IMR-90 (cell line): ENCODE data around the gene CAPN3. TPM values are rescaled to one million over a fixed set of nuclear protein-coding genes. Genes with fewer than 3 reads are reported as not detected.

Source experiments
- ATAC-seq: fragments of 200-7000 bp; cut with Tn5 transposase; 2 replicates; pipeline ENCODE4 v1.9.1; 2020; ENCODE audit warnings: low read depth, mild to moderate bottlenecking, moderate library complexity
- BruUV-seq: library from RNA; stranded (reverse); fragments of 400-500 nt; replicated peaks from 2 replicates; lab custom pipeline; 2021; lab: Mats Ljungman, UMichigan
- CTCF ChIA-PET: fragments of 300-600 bp; formaldehyde crosslinking; extraction: SDS; loops from one replicate; lab custom pipeline; 2021; ENCODE audit warnings: antibody characterized with exemption; lab: Yijun Ruan, JAX
- POLR2A ChIA-PET: fragments of 300-600 bp; sonication (Branson Sonifier 250); formaldehyde crosslinking; loops from one replicate; lab custom pipeline; 2022; ENCODE audit warnings: antibody characterized with exemption; ENCODE audit not compliant: unreplicated experiment; lab: Charles Lee
- DNase-seq: peaks from one replicate; pipeline ENCODE4 v3.0.0; 2013
- H2AFZ ChIP-seq: replicated peaks from 2 replicates; pipeline ENCODE3; 2013; ENCODE audit warnings: low read length, mild to moderate bottlenecking; ENCODE audit not compliant: poor library complexity
- H2AK5ac ChIP-seq: 2 replicates; pipeline ENCODE4 v1.6.1; 2013; ENCODE audit warnings: low read depth, low read length, inconsistent platforms
- H2AK9ac ChIP-seq: replicated peaks from 2 replicates; pipeline ENCODE3; 2013; ENCODE audit warnings: mild to moderate bottlenecking, low read depth, low read length, moderate library complexity; ENCODE audit not compliant: poor library complexity
- H2BK120ac ChIP-seq: 2 replicates; pipeline ENCODE4 v1.6.1; 2013; ENCODE audit warnings: low read depth, low read length, inconsistent platforms
- H2BK15ac ChIP-seq: 3 replicates; pipeline ENCODE4 v1.6.1; 2013; ENCODE audit warnings: low read depth, low read length, inconsistent platforms
- H2BK20ac ChIP-seq: 2 replicates; pipeline ENCODE4 v1.6.1; 2013; ENCODE audit warnings: low read depth, mild to moderate bottlenecking, inconsistent platforms, low read length, moderate library complexity
- H2BK5ac ChIP-seq: 2 replicates; pipeline ENCODE4 v1.6.1; 2013; ENCODE audit warnings: mild to moderate bottlenecking, low read depth, low read length, inconsistent platforms; ENCODE audit not compliant: poor library complexity, severe bottlenecking
- H3K14ac ChIP-seq: replicated peaks from 2 replicates; pipeline ENCODE4 v1.6.1; 2013; ENCODE audit warnings: low read depth, low read length, inconsistent platforms
- H3K18ac ChIP-seq: 2 replicates; pipeline ENCODE4 v1.6.1; 2013; ENCODE audit warnings: low read depth, low read length, control low read depth
- H3K23ac ChIP-seq: 2 replicates; pipeline ENCODE4 v1.6.1; 2013; ENCODE audit warnings: low read depth, low read length, inconsistent platforms
- H3K27ac ChIP-seq: 2 replicates; pipeline ENCODE4 v1.5.1; 2013; ENCODE audit warnings: mild to moderate bottlenecking, control low read depth, low read length; ENCODE audit not compliant: insufficient read depth
- H3K27me3 ChIP-seq: 2 replicates; pipeline ENCODE4 v1.6.1; 2013; ENCODE audit warnings: low read length; ENCODE audit not compliant: control insufficient read depth, insufficient read depth
- H3K36me3 ChIP-seq: 2 replicates; pipeline ENCODE4 v1.6.1; 2013; ENCODE audit warnings: low read length, mixed read lengths; ENCODE audit not compliant: control insufficient read depth, insufficient read depth
- H3K4ac ChIP-seq: 2 replicates; pipeline ENCODE4 v1.6.1; 2013; ENCODE audit warnings: low read depth, low read length, inconsistent platforms
- H3K4me1 ChIP-seq: 2 replicates; pipeline ENCODE4 v1.6.1; 2013; ENCODE audit warnings: low read length, mixed read lengths; ENCODE audit not compliant: control insufficient read depth, insufficient read depth
- H3K4me2 ChIP-seq: 2 replicates; pipeline ENCODE4 v1.6.1; 2013; ENCODE audit warnings: low read depth, mild to moderate bottlenecking, control low read depth, low read length, moderate library complexity
- H3K4me3 ChIP-seq: 2 replicates; pipeline ENCODE4 v1.5.1; 2013; ENCODE audit warnings: low read depth, mild to moderate bottlenecking, control low read depth, low read length, moderate library complexity; ENCODE audit not compliant: insufficient read depth
- H3K56ac ChIP-seq: 2 replicates; pipeline ENCODE4 v1.6.1; 2013; ENCODE audit warnings: low read length, inconsistent platforms; ENCODE audit not compliant: insufficient read depth; ENCODE audit errors: extremely low read depth
- H3K79me1 ChIP-seq, 2 experiments: 2 replicates each; pipeline ENCODE4 v1.6.1; 2013; ENCODE audit warnings: low read length in 2 of 2, inconsistent platforms in 1 of 2, low read depth in 1 of 2
- H3K9ac ChIP-seq: 2 replicates; pipeline ENCODE4 v1.6.1; 2013; ENCODE audit warnings: low read depth, low read length, control low read depth
- H3K9me1 ChIP-seq: 2 replicates; pipeline ENCODE4 v1.6.1; 2013; ENCODE audit warnings: low read length, inconsistent platforms; ENCODE audit not compliant: insufficient read depth
- H3K9me3 ChIP-seq: 2 replicates; pipeline ENCODE4 v1.6.1; 2013; ENCODE audit warnings: low read length; ENCODE audit not compliant: control insufficient read depth, insufficient read depth
- H4K20me1 ChIP-seq: 2 replicates; pipeline ENCODE4 v1.6.1; 2013; ENCODE audit warnings: low read length, inconsistent platforms; ENCODE audit not compliant: insufficient read depth
- H4K5ac ChIP-seq: 2 replicates; pipeline ENCODE4 v1.6.1; 2013; ENCODE audit warnings: mild to moderate bottlenecking, low read depth, low read length, control low read depth
- H4K8ac ChIP-seq, 2 experiments: 2 replicates each; pipeline ENCODE4 v1.6.1; 2013; ENCODE audit warnings: low read depth in 2 of 2, low read length in 2 of 2, control low read depth in 1 of 2, inconsistent platforms in 1 of 2
- H4K91ac ChIP-seq: 2 replicates; pipeline ENCODE4 v1.6.1; 2013; ENCODE audit warnings: low read depth, low read length, inconsistent platforms; ENCODE audit not compliant: insufficient read depth
- CHD1 ChIP-seq: IDR thresholded peaks from 2 replicates; pipeline ENCODE4 v1.6.1; 2012; ENCODE audit warnings: low read depth, low read length, improper control_type of control experiment
- FOS ChIP-seq: fragments of 150-350 bp; IDR thresholded peaks from 2 replicates; pipeline ENCODE4 v1.6.1; 2016; ENCODE audit warnings: low read depth, low read length
- MAZ ChIP-seq: IDR thresholded peaks from 2 replicates; pipeline ENCODE4 v1.6.1; 2012; ENCODE audit warnings: low read depth, mild to moderate bottlenecking, low read length, improper control_type of control experiment, moderate library complexity, borderline replicate concordance
- POLR2A ChIP-seq: IDR thresholded peaks from 2 replicates; pipeline ENCODE4 v1.6.1; 2012; ENCODE audit warnings: mild to moderate bottlenecking, low read depth, low read length
- RAD21 ChIP-seq: IDR thresholded peaks from 2 replicates; pipeline ENCODE4 v1.6.1; 2012; ENCODE audit warnings: low read length, improper control_type of control experiment
- SMC3 ChIP-seq: fragments of 150-350 bp; IDR thresholded peaks from 2 replicates; pipeline ENCODE4 v1.6.1; 2016; ENCODE audit warnings: low read depth, mild to moderate bottlenecking, antibody characterized with exemption, low read length, moderate library complexity
- WGBS, 2 experiments: methylation state at CpG; one replicate each; pipeline versions ENCODE4 v1.1.5 to v1.1.7; 2013; ENCODE audit warnings: missing lambda C conversion rate in 2 of 2; ENCODE audit not compliant: insufficient read length in 1 of 2; ENCODE audit errors: extremely low coverage in 2 of 2; 5-methylcytosine and 5-hydroxymethylcytosine counted together
- dilution Hi-C: fragments of 300-500 bp; cut with HindIII; formaldehyde crosslinking; loops from one replicate; pipeline ENCODE4 v1.14.3; 2018; ENCODE audit warnings: low sequenced_read_pairs; ENCODE audit not compliant: unreplicated experiment
- in situ Hi-C: fragments of 300-500 bp; cut with MboI; formaldehyde crosslinking; loops from 3 replicates; pipeline ENCODE4 v1.14.3; 2019; ENCODE audit warnings: low sequenced_read_pairs, inconsistent platforms, mixed read lengths
- intact Hi-C: fragments of 100-400 bp; cut with micrococcal nuclease; formaldehyde crosslinking; loops from 2 replicates; pipeline ENCODE4 v1.10.0; 2022
- polyA plus RNA-seq, 3 experiments: library from polyadenylated mRNA; depleted of rRNA; stranded (reverse); fragments of >200 nt; gene quantifications; 2 replicates each; pipeline ENCODE4 v1.2.3, GENCODE V29; 2012; ENCODE audit warnings: low replicate concordance in 1 of 3
- total RNA-seq: library from RNA; depleted of rRNA; stranded (reverse); fragments of >200 nt; gene quantifications from 2 replicates; pipeline ENCODE4 v1.2.3, GENCODE V29; 2012

The CAPN3 gene
- total and polyA plus RNA-seq, 2 of the 4 experiments (the other 2 are of a cell fraction): 1.1 to 1.4 TPM

GRCh38 chr15:42385206-42385979, 26.1 kb downstream of the CAPN3 start (continued):
- TF ChIP-seq MAZ (no peak), FOS (no peak), CHD1 (no peak)

DNA sequence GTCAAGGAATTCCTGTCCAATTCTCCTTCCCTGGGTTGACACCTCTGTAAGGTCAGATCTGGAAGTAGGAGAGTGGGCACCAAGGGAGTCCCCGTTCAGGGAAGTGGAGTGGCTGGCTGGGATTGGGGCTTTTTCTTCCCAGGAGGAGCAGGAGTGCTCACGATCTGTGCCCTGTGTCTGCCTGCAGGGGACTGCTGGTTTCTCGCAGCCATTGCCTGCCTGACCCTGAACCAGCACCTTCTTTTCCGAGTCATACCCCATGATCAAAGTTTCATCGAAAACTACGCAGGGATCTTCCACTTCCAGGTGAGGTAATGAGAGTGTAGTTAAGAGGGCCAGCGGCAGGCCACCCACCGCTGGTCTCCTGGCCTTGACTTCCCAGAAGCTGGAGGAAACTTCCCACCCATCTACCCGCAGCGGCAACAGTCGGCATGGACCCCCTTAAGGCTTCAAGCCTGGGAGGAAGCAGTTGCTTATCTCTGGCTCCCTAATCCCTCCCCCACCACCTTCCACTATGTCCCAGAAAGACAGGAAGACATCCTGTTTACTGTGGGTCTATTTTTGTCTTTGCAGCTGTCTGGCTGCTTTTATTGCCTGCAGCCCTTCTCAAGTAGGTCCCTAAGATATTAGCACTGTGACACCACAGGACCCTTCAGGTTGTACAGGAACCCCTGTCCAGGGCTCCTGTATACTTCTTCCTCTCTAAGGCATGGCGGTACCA, 26.8 kb downstream of the CAPN3 start:
- Histone ChIP-seq H3K4me2 (no peak overlapping the region), H3K14ac (peak overlapping the region; percentile 34; the same call in 1 of the 2 replicates), H2AK9ac (peak overlapping the region; percentile 57), H3K27ac (no peak overlapping the region), H4K5ac (peak overlapping the region; percentile 23; the same call in 1 of the 2 replicates), H3K36me3 (no peaks in the 10 kb centered on the region), H3K18ac (peak overlapping the region; percentile 13; the same call in 1 of the 2 replicates), H4K91ac (no peak overlapping the region), H2BK20ac (peak overlapping the region; percentile 8; the same call in 1 of the 2 replicates), H3K56ac (no peak overlapping the region), H2AFZ (peak overlapping the region; percentile 1), H3K79me1 (no peaks in the 10 kb centered on the region), H3K4ac (peak overlapping the region; percentile 59; the same call in 1 of the 2 replicates), H4K8ac (peak overlapping the region; percentile 44 to 79; a peak in 2 of 4 replicates), H3K4me3 (no peak overlapping the region), H3K23ac (no peak overlapping the region), H3K9me1 (peaks cover 14% of the 10 kb centered on the region; the same call in 1 of the 2 replicates), H4K20me1 (no peaks in the 10 kb centered on the region), H2AK5ac (peak overlapping the region; percentile 52; the same call in 1 of the 2 replicates), H3K9me3 (no peaks in the 10 kb centered on the region), H2BK120ac (peak overlapping the region; percentile 10; the same call in 1 of the 2 replicates), H3K9ac (no peak overlapping the region), H2BK5ac (no peak overlapping the region), H3K27me3 (peaks cover 2% of the 10 kb centered on the region; the same call in 1 of the 2 replicates), H3K4me1 (peaks cover 6% of the 10 kb centered on the region), H2BK15ac (peak overlapping the region; percentile 31; the same call in 1 of the 3 replicates)
- intact Hi-C loops: loop anchor here (1.0 to 5.0 kb wide), 2 partner anchors 113 to 179 kb away; partner anchors contain the start of genes GANC, TMEM87A and VPS39
- in situ Hi-C loops: no loop called here
- dilution Hi-C loops: no loop called here
- no peak for ATAC-seq
- TF ChIP-seq POLR2A: no peak
- no peak for TF ChIP-seq CHD1
- TF ChIP-seq SMC3: no peak
- no peak for TF ChIP-seq RAD21
- BruUV-seq: no TSS peak
- WGBS, 2 experiments: no CpG with 5 or more reads among the region's 12 CpGs
- ChIA-PET CTCF (interaction anchor here (0.6 to 1.2 kb wide), 3 partner anchors 10 to 117 kb away, joined by 5 to 8 read pairs (median 6); no protein-coding TSS in a partner anchor), POLR2A (no interaction called here)
- DNase-seq: peak; percentile 6
